HG02870 (cell line): ENCODE data around the gene LGALS3BP.

Source experiments
- ATAC-seq: cut with Tn5 transposase; IDR thresholded peaks from one replicate; pipeline ENCODE4 v1.9.1; 2021; ENCODE audit warnings: mild to moderate bottlenecking, moderate library complexity; ENCODE audit not compliant: unreplicated experiment

Gene LGALS3BP

GRCh38 chr17:78985395-78985794 is 5.7 kb upstream of the LGALS3BP start:
- no peak for ATAC-seq

GRCh38 chr17:78981010-78981888 is 1.5 kb upstream of the LGALS3BP start:
- ATAC-seq, result no peak

GRCh38 chr17:78980624-78980972 is 875 bp upstream of the LGALS3BP start:
- no peak for ATAC-seq

- no peak for ATAC-seq
Measured at GRCh38 chr17:78977997-78978973, 1.4 kb downstream of the LGALS3BP start.

- no peak for ATAC-seq
Measured at GRCh38 chr17:78977681-78977943, 2.1 kb downstream of the LGALS3BP start.

- no peak for ATAC-seq
Measured at GRCh38 chr17:78976907-78977680, 2.6 kb downstream of the LGALS3BP start.

GRCh38 chr17:78974635-78975591 is 4.8 kb downstream of the LGALS3BP start:
- no peak for ATAC-seq

GRCh38 chr17:78973792-78974520 is 5.8 kb downstream of the LGALS3BP start:
- no peak for ATAC-seq

GRCh38 chr17:78973196-78973595 is 6.5 kb downstream of the LGALS3BP start:
- ATAC-seq, result no peak

GRCh38 chr17:78972507-78973105 is 7.1 kb downstream of the LGALS3BP start:
- no peak for ATAC-seq

- no peak for ATAC-seq
Measured at GRCh38 chr17:78971756-78972506, 7.8 kb downstream of the LGALS3BP start.

- no peak for ATAC-seq
Measured at GRCh38 chr17:78970834-78971755, 8.6 kb downstream of the LGALS3BP start.

GRCh38 chr17:78969865-78970264 is 9.9 kb downstream of the LGALS3BP start:
- ATAC-seq, result no peak

GRCh38 chr17:78967782-78968362 is 11.9 kb downstream of the LGALS3BP start:
- no peak for ATAC-seq

- no peak for ATAC-seq
Measured at GRCh38 chr17:78966910-78967600, 12.7 kb downstream of the LGALS3BP start.

- no peak for ATAC-seq
Measured at GRCh38 chr17:78966123-78966813, 13.5 kb downstream of the LGALS3BP start.
